ENCODE data around the gene LAMP5.

Gene LAMP5

DNA sequence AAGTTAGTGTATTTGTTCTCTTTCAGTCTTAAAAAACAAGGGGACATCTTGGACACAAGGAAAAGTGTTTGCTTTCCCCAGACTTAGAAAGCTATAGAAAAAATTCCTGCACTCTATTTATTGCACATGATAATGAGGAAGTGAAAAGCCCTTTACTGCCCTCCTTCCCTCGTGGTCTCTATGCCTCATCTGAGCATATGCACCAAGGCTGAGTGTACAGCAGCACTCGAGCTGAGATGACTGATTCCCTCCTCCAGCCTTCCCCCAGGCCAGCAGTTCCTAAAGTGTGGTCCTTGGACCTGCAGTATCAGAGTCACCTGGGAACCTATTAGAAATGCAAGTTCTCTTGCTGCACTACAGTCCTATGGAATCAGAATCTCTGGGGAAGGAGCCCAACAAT is 14.3 kb upstream of the LAMP5 start:
- no peak for DNase-seq (ENCODE audit: low read depth in 2 of 2)

DNA sequence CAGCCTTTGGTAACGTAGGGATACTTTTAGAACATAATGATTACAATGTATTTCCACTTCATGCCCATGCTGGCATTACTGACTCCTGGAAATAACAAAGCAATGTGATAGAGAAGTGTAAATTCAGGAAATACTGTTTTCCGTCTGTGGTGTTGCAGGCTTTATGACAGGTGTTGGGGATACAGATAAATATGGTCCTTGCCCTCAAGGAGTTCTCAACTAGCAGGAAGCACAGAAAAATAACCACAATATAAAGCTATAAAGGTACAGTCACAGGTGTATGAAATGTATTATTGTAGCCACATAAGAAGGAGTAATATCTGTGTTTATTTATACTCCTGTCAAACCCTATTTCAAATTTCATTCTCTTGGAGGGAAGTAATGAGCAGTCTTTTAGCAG is 12.9 kb upstream of the LAMP5 start:
- DNase-seq (ENCODE audit: low read depth in 2 of 2) = no peak

DNA sequence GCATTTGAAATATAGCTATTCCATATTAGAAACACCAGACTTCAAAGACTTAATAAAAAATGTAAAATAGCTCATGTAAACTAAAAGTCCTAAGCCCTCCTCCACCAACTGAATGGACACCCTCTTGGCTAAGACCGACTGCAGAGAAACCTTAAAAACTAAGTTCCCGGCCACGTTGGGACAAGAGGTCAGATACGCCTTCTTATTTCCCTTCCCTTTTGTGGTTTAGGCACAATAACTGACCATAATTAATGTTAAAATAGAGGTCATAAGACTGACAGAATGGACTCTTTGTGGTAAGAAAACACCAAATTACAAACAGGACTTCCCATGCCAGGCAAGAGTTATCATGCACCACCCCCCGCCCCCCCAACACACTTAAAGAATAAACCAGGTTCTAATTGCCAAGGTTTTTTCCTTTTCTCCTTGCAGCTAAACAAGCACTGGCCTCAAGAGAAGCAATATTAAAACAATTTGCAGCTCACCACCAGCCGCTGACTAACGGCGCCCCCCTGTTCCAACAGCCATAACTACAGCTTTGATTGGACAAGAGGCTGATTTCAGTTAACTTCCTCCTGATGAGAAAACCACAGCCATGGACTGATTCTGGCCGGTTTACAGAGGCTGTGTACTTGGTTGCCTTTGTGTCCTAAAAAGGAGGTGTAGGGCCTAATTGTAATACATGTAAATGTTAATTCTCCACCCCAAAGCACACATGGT is 10.7 kb upstream of the LAMP5 start:
- DNase-seq (ENCODE audit: low read depth in 2 of 2) = no peak

DNA sequence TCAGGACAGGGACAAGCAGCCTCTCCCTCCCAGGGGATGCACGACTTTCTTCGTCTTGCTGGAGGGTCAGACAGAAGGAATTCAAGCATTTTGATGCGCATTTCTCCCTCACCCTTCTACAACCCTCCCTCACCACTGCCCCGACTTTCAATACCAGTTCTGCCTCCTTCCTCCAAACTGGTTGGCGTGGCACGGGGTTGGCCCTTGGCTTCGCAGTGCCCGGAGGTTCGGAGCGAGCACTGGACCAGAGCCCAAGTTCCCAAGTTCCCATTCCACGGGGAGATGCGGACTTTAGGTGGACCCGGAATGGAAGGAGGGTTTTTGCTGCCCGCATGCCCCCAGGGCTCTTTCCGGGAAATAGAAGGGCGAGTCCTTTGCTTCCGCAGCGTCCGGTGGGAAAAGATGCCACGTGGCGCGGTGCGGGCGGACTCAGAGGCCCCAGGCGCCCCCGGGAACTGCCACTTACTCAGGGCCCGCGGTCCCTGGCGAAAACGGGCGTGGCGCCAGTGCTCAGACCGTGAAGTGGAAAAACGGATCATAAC is 8.0 kb upstream of the LAMP5 start:
- no peak for DNase-seq (ENCODE audit: low read depth in 2 of 2)

DNA sequence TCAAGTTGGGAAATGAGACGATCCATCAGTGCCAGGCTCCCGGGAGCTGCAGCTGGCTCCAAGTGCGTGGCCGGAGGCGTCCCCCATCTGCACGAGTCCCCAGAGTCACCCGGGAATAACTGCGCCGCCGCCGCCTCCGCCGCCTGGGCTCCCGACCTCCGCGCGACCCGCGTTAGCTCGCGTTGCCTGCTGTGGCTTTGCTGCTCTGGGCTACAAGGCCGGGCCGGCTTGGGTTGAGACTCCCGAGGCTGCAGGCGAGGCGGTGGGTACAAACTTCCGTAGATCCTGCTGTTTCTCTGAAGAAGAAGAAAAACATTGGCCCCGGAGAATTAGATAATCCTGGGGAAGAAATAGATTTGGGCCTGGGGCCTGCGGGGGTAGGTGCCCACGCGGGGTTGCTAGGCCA is 7.4 kb upstream of the LAMP5 start:
- no peak for DNase-seq (ENCODE audit: low read depth in 2 of 2)

DNA sequence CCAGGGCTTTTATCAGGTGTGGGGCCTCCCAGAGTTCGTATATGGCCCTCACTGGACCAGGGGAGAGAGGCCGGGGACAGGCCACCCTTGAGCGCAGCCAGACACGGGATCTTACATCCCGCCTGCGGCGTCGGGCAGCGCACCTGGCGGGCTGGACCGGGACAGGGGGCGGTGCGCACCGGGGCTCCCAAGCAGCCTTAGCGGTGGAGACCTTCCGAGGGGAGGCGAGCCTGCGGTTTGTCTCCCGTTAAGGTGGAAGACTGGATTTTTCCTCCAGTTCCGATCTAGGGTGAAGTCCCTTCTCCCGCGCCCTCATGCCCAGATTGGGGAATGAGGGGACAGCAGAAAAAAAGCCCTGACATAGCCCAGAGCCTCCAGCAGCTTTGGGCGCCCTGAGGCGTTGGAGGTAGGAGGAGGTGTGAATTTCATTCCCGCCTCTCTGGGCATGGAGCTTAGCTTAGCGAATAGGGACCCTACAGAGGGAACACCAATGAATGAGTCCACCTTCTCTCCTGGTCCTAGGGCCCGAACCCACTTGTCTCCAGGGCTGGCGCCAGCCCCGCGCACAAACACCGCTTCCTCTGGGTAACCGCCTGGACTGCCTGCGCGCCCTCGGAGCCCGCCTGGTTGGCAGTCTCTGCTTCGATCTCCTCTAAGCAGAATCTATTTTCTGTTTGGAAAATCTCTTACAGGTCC is 6.7 kb upstream of the LAMP5 start:
- DNase-seq (ENCODE audit: low read depth in 2 of 2) = no peak

DNA sequence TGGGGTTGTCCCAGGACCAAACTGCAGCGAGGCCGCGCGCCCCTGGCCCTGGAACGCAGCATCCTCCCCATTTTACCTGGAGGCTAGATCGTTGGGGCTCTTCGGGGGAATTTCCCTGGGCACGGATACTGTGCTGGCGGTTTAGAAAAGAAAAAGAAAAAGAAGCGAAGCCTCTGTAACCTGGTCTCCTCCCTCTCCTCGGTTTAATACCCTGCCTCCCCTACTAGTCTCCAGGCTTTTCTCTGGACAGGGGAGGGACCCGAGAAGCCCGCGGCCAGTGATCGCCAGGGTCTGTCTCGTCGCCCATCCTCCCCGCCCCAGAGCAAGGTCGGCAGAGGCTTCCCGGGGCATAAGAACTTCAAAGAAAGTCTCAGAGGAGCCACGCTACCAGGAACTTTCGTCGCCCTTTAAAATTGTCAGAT is 6.1 kb upstream of the LAMP5 start:
- no peak for DNase-seq (ENCODE audit: low read depth in 2 of 2)

DNA sequence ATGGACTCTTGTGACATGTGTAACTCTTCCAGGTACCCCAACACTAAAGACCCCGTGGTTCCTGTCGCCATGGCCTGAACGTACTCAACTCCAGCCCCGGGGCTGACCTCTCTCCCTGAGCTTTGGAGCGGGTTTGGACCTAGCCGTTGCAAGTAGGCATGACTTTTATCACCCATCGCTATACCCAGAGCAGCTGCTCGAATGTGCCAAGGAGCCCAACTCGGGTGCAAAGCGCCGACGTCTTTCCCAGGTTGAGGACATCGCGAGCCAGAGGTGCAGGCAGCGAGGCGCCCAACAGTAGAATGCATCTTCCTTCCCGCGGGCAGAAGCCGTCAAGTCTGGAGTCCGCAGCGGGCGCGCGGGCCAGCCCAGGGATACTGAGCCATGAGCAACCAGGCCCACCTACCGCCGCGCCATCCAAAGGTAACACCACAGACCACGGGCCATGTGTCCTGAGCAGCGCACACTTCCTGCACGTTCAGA is 5.7 kb upstream of the LAMP5 start:
- DNase-seq (ENCODE audit: low read depth in 2 of 2) = no peak

DNA sequence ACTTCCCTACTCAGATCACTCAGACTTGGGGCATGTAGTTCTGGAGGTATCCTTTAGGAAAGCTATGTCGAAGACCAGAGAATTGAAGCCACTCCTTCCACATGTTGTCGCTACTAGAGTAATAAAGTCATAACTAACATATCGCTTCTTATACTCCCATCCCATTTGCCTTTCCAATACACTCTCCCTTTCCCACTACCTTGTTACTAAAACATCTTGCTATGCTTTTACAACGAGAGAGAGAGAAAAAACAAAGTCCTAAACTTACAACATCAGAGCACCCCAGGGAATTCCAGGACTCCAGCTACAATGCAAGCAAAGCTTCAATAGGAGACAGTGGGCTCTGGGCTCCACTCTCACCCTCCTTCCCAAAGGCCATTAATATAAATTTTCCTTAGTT is 5.1 kb upstream of the LAMP5 start:
- no peak for DNase-seq (ENCODE audit: low read depth in 2 of 2)

DNA sequence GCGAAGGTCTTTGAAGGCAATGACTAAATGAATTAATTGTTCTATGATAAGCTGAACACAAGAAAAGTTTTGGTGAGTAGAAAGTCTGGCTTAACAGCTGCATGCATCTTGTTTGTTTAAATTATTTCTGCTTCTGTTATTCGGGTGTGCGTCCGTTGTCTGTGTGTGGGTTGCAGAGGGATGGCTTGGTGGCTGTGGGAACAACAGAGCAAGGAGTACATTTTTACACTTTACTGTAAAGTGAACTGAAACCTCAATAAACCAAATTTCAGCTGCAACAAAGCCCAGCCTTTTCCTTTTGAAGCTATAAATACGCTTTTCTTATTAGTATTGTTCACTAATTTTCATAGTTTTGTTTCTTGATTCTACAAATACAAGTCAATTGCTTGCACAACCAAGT is 3.5 kb upstream of the LAMP5 start:
- no peak for DNase-seq (ENCODE audit: low read depth in 2 of 2)

DNA sequence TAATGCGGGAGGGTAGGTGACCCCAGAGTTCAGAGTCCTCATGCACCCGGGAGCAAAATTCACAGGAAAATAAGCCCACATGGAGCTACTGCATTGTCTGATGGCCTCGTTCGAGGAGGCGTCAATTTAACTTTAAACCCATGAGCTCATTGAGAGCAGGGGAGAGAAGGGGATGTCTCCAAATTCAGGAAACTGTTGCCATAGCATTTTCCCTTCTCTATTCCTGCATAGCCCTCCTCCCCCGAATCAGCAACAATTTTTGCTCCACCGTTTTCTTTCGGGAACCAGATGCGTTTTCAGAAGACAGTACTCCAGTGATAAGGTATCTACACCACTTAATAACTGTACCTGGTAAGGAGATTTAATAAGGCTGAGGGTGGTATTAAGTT is 324 bp upstream of the LAMP5 start:
- DNase-seq (ENCODE audit: low read depth in 2 of 2) = no peak

DNA sequence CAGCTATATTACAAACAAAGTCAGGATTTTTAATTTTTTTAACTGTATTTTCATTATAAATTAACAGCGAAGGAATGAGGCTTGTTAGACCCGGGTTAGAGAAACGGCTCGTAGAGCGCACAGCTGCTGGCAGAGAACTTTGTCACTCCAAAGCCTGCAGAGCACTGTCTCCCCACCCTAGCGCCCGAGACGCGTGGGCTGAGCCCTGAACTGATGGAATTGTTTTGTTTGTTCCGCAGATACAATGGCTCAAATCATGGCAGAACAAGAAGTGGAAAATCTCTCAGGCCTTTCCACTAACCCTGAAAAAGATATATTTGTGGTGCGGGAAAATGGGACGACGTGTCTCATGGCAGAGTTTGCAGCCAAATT is 810 bp downstream of the LAMP5 start:
- no peak for DNase-seq (ENCODE audit: low read depth in 2 of 2)

DNA sequence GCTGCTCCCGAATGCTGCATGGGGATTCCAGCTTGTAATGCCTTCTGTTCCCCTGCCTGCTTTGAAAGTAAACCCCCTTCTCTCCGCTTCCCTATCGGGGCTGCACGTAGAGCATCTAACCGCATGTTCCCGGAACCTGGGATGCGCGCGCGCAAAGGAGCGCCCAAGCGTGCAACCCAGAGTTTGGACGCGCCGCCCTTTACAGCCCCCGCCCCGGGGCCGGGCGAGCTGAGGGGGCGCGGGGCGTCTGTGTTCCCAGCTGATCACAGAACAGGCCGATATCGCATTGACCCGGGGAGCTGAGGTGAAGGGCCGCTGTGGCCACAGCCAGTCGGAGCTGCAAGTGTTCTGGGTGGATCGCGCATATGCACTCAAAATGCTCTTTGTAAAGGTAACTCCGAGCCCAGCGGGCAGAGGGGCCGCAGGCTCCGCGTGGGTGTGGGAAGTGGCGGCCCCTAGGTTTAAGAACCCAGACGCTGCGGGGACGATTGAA is 1.4 kb downstream of the LAMP5 start:
- no peak for DNase-seq (ENCODE audit: low read depth in 2 of 2)

DNA sequence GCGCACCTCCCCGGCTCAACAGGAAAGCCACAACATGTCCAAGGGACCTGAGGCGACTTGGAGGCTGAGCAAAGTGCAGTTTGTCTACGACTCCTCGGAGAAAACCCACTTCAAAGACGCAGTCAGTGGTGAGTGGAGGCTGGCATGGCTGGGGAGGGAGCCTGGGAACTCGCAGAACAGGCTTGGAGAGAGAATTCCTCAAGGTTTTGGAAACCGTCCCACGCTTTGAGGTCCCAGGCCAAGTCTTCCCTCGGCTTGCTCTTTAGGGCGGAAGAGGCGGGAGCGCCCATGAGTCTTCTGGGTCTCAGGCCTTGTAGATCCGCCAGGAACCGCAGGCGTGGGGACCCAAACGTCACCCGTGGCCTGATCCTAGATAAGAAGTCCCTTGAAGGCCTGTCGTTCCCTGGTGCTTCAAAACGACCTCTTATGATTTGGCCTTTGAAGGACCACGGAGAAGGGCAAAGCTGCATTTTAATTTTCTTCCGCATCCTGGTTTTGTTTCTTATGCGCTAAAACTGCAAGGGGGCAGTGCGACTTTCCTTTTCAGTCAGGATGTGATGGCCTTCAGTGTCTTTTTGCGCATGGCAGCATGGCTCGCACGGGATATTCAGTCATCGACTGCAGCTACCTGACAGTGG is 2.0 kb downstream of the LAMP5 start:
- DNase-seq (ENCODE audit: low read depth in 2 of 2) = no peak

DNA sequence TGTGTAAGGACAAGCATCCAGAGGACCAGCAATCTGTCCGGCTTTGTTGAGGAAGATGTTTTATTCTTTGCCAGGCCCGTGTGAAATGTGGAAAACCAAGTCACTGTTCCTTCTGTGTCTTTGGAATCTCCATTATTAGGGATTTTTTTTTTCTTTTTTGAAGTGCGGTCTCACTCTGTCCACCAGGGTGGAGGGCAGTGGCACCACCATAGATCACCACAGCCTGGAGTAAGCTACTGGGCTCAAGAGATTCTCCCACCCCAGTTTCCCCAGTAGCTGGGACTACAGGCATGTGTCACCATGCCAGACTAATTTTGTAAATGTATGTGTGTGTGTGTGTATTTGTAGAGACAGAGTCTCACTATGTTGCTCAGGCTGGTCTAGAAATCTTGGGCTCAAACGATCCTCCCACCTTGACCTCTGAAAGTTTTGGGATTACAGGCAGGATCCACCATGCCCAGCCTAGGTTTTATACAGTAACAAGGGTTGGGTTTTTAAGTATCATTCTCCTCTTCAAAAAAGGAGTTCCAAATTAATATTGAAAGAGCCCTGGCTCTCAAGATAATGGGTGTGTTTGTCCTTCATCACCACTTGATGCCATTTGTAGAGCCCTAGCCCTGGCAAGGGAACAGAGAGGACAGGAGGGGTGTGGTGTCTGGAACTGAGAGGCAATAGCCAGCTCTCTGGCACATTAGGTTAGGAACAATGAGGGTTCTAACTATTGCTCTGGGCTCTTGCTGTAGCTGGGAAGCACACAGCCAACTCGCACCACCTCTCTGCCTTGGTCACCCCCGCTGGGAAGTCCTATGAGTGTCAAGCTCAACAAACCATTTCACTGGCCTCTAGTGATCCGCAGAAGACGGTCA is 3.1 kb downstream of the LAMP5 start:
- no peak for DNase-seq (ENCODE audit: low read depth in 2 of 2)

DNA sequence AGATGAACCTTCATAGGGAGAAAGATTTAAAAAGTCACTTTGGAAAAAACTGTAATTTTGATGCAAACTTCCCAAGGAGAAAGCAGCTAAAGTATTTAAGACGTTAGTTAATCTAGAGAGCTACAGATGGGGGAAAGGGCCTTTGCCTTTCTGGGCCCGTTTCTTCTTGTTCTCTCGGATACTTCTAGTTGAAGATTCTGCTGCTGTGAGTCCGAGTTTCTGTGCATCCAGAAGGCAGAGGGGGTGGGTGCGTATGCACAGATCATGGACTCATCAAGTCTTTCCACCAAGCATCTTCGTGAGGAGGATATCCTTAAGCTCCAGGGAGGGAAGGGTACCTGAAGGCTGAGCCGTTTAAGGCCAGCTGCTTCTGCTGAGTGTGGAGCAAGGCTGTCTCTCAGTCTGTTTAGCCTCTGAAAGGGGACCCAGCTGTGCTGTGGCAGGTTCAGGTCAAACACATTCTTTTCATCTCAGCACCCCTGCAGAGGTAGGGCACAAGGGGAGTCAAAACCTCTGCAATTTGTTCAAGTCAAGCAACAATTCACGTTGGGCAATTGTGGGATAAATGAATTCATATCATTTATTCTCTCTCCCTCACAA is 4.3 kb downstream of the LAMP5 start:
- no peak for DNase-seq (ENCODE audit: low read depth in 2 of 2)

DNA sequence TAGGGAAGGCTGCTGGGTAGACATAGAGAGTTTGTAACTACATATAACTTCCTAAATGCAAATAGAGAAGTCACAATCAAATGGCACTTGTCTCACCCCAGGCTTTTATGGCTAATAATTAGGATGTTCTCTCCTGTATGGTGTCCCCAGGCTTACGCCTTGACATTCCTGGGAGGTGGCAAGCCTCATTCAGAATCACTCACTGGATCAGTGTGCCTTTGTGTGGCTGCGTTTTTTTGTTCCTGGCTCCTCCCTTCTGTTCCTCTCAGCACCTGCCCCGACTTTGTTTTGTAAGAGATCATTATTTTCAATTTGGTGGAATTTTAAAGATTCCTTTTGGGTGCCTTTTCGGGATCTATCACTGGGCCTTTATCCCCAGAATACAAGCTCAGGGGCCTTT is 5.7 kb downstream of the LAMP5 start:
- no peak for DNase-seq (ENCODE audit: low read depth in 2 of 2)

DNA sequence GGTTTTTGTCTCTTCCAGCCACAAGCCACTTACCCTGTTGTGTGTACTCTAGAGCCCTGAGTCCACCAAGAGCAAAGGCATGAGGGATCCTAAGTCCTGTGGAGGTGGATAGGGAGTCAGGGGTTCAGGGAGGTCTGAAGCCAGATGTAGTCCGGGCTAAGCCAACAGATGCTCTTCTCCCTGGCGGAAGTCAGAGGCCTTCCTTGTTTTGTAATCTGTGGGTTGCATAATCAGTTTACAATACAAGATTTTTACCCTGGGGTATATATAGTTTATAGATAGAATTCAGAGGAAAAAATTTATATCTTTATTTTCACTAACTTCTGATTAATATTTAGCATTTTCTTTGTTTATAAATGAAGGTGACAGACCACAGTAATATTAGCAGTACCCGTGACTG is 9.2 kb downstream of the LAMP5 start:
- no peak for DNase-seq (ENCODE audit: low read depth in 2 of 2)

DNA sequence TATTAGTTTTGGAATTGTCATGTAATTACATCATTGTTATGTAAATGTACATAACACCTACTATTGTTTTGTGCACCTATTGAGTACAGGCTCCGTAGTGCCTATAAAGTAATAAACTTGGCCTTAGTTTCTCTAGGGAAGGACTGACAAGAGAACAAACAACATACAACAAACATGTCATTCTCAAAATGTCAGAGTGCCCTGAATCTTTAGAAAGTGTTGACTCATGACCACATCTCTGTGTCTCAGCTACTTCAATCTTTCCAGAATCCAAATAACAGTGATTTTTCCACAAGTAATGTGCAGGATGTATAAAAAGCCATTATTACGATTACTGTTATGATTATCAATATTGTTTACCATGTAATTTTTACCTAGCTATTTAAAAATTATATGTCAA is 17.2 kb downstream of the LAMP5 start:
- no peak for DNase-seq (ENCODE audit: low read depth in 2 of 2)

DNA sequence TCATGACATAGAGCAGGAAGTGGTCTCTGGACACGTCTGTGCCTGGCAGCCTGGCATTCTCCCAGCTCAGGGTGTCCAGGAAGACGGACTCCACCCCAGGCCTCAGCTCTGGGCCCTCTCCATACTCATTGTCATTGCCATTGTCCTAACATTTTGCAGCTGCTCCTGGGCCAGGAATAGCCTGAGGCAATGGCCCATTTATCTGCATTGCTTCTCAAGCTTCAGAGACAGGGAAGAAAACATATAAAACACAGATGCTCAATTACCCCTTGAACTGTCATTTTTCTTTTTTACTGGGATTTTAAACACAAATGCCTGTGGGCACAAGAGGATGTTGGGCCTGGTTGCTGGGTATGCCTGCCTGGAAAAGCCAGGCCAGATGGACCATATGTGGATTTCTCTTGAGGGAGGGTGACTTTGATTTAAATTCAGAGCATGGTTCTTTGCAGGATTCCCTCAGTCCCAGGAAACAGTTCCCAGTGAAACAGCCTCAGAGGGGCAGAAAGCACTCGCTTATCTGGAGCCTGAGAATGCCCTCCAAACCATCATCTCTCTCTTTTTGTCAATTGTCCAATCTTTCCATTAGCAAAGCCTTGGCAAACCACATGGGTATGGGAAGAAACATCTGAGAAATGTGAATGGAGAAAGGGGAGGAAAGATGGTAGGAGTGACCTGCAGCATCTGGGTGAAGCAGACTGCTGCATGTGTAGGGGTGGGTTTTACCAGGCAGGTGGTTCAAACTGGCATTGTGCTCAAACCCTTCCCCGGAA is 17.9 kb downstream of the LAMP5 start:
- DNase-seq (ENCODE audit: low read depth in 2 of 2) = no peak

DNA sequence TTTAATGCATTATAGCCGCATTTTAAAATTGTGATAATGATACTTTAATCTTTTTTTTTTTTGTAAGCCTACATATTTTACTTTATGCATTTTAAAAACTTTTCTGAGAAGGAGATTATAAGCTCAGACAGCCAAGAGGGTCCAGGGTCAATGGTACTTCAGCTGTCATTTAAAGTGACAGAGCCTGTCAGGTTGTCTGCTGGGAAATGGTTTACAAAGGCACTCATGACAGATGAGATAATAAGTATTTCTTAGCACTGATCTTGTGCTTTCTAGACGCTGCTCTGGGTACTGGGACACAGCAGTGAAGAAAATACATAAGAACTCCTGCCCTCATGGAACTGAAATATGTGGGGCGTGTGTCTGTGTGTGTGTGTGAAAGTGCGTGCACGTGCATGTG is 19.6 kb downstream of the LAMP5 start:
- no peak for DNase-seq (ENCODE audit: low read depth in 2 of 2)
